GM23248 (cell line): Measurements from ENCODE around the gene C19orf67. TPM values are rescaled to one million over a fixed set of nuclear protein-coding genes. Genes with fewer than 3 reads are reported as not detected.

Experiments used
- DNase-seq: peaks from one replicate; pipeline ENCODE4 v3.0.0-alpha.2; 2015
- H2AFZ ChIP-seq: fragments of 200-600 bp; sonication (generic); 2 replicates; pipeline ENCODE4 v1.6.1; 2016; ENCODE audit warnings: antibody characterized with exemption
- H3F3A ChIP-seq: fragments of 200-600 bp; sonication (generic); 2 replicates; pipeline ENCODE4 v1.6.1; 2016; ENCODE audit warnings: mild to moderate bottlenecking, antibody characterized with exemption, mixed run types; ENCODE audit not compliant: insufficient read depth
- H3K27ac ChIP-seq: fragments of 200-600 bp; sonication (generic); 2 replicates; pipeline ENCODE4 v1.5.1; 2016; ENCODE audit warnings: mild to moderate bottlenecking
- H3K27me3 ChIP-seq: fragments of 200-600 bp; sonication (generic); replicated peaks from 2 replicates; pipeline ENCODE4 v1.6.1; 2016; ENCODE audit warnings: mild to moderate bottlenecking; ENCODE audit not compliant: insufficient read depth
- H3K36me3 ChIP-seq: fragments of 200-600 bp; sonication (generic); 2 replicates; pipeline ENCODE4 v1.6.1; 2016; ENCODE audit warnings: low read depth, mild to moderate bottlenecking
- H3K4me1 ChIP-seq: fragments of 200-600 bp; sonication (generic); 2 replicates; pipeline ENCODE4 v1.6.1; 2016; ENCODE audit warnings: mild to moderate bottlenecking; ENCODE audit not compliant: insufficient read depth
- H3K4me2 ChIP-seq: fragments of 200-600 bp; sonication (generic); one replicate; pipeline ENCODE4 v1.6.1; 2016; ENCODE audit warnings: mild to moderate bottlenecking; ENCODE audit not compliant: unreplicated experiment
- H3K4me3 ChIP-seq: fragments of 200-600 bp; sonication (generic); 2 replicates; pipeline ENCODE4 v1.5.1; 2016; ENCODE audit warnings: mild to moderate bottlenecking
- H3K79me2 ChIP-seq: fragments of 200-600 bp; sonication (generic); 2 replicates; pipeline ENCODE4 v1.6.1; 2016; ENCODE audit warnings: mild to moderate bottlenecking; ENCODE audit not compliant: insufficient read depth
- H3K9ac ChIP-seq: fragments of 200-600 bp; sonication (generic); 2 replicates; pipeline ENCODE4 v1.6.1; 2016; ENCODE audit warnings: mild to moderate bottlenecking
- H3K9me2 ChIP-seq: fragments of 200-600 bp; sonication (generic); 2 replicates; pipeline ENCODE4 v1.6.1; 2016; ENCODE audit warnings: mixed run types, mild to moderate bottlenecking, moderate library complexity; ENCODE audit not compliant: insufficient read depth
- H3K9me3 ChIP-seq: fragments of 200-600 bp; sonication (generic); one replicate; pipeline ENCODE4 v1.6.1; 2017; ENCODE audit warnings: low read depth
- H4K20me1 ChIP-seq: fragments of 200-600 bp; sonication (generic); 2 replicates; pipeline ENCODE4 v1.6.0; 2016; ENCODE audit not compliant: insufficient read depth
- EZH2 ChIP-seq: fragments of 200-600 bp; sonication (generic); IDR thresholded peaks from 2 replicates; pipeline ENCODE4 v1.6.1; 2018; ENCODE audit warnings: antibody characterized with exemption, mild to moderate bottlenecking; ENCODE audit not compliant: insufficient read depth, poor library complexity, severe bottlenecking
- EZH2phosphoT487 ChIP-seq: fragments of 200-600 bp; sonication (generic); IDR thresholded peaks from 2 replicates; pipeline ENCODE4 v1.6.1; 2018; ENCODE audit warnings: antibody characterized with exemption, moderate library complexity, mild to moderate bottlenecking, low read depth; ENCODE audit not compliant: insufficient read depth
- WGBS, 2 experiments: methylation state at CpG; one replicate each; pipeline ENCODE4 v1.1.6; 2015 to 2017; ENCODE audit warnings: low lambda C conversion rate in 2 of 2, low coverage in 1 of 2; ENCODE audit errors: missing lambda C conversion rate in 2 of 2; 5-methylcytosine and 5-hydroxymethylcytosine counted together
- in situ Hi-C: fragments of 300-500 bp; cut with MboI; formaldehyde crosslinking; loops from 2 replicates; pipeline ENCODE4 v1.15.0; 2020
- polyA plus RNA-seq: library from polyadenylated mRNA; unstranded; fragments of >200 nt; fragmentation: Nextera tagmentation; extraction: Ambion mirVana; gene quantifications from 2 replicates; pipeline ENCODE4 v1.2.1, GENCODE V29; 2016
- total RNA-seq: library from RNA; depleted of rRNA; stranded (reverse); fragments of >200 nt; shearing (Covaris generic); gene quantifications from 2 replicates; pipeline ENCODE4 v1.2.3, GENCODE V29; 2014

C19orf67 gene
- total and polyA plus RNA-seq, 2 experiments from 2014 or later: not detected

- Histone ChIP-seq H3K79me2 (no peaks in the 10 kb centered on the region), H3K4me3 (no peak within 1 kb of the TSS), H3K36me3 (no peaks in the 10 kb centered on the region), H3K27me3 (peaks cover 12% of the 10 kb centered on the region; the same call in 1 of the 2 replicates), H2AFZ (0 out of 2 replicates have a peak within 1 kb of the TSS, but pooled peaks have one; percentile 62), H3K9me2 (no peaks in the 10 kb centered on the region), H3K27ac (no peak within 1 kb of the TSS), H3K4me2 (no peak within 1 kb of the TSS), H4K20me1 (no peaks in the 10 kb centered on the region), H3K9ac (no peak within 1 kb of the TSS), H3K4me1 (no peaks in the 10 kb centered on the region), H3K9me3 (no peaks in the 10 kb centered on the region), H3F3A (no peaks in the 10 kb centered on the region)
- WGBS, 2 experiments: 69% methylated on average over 15 to 19 of the region's 19 CpGs
- TF ChIP-seq EZH2 (no peak), EZH2phosphoT487 (no peak)
- in situ Hi-C loops: no loop called here
- DNase-seq: no peak
These were observed 23.6 kb downstream of the C19orf67 start, which contains the start of gene PALM3 for GRCh38 chr19:14061751-14062557. Gene PALM3, minus strand, starts transcription at chr19:14062076. Its CDS starts 96 bp downstream, at chr19:14061980.

- Histone ChIP-seq H3K9me2 (no peaks in the 10 kb centered on the region), H3K4me1 (no peaks in the 10 kb centered on the region), H3K9me3 (no peaks in the 10 kb centered on the region), H3K27ac (no peak overlapping the region), H3K4me2 (no peak overlapping the region), H3F3A (no peaks in the 10 kb centered on the region), H3K27me3 (peaks cover 12% of the 10 kb centered on the region; the same call in 1 of the 2 replicates), H3K4me3 (no peak overlapping the region), H4K20me1 (no peaks in the 10 kb centered on the region), H2AFZ (0 out of 2 replicates have a peak overlapping the region, but pooled peaks have one; percentile 62), H3K79me2 (no peaks in the 10 kb centered on the region), H3K9ac (no peak overlapping the region), H3K36me3 (no peaks in the 10 kb centered on the region)
- peak; percentile 46 for DNase-seq
- 44 to 52% methylated on average over 9 of the region's 9 CpGs for WGBS, 2 experiments
- TF ChIP-seq EZH2 (no peak), EZH2phosphoT487 (no peak)
- in situ Hi-C loops: no loop called here
These were observed 24.4 kb downstream of the C19orf67 start for GRCh38 chr19:14061081-14061749.

DNA sequence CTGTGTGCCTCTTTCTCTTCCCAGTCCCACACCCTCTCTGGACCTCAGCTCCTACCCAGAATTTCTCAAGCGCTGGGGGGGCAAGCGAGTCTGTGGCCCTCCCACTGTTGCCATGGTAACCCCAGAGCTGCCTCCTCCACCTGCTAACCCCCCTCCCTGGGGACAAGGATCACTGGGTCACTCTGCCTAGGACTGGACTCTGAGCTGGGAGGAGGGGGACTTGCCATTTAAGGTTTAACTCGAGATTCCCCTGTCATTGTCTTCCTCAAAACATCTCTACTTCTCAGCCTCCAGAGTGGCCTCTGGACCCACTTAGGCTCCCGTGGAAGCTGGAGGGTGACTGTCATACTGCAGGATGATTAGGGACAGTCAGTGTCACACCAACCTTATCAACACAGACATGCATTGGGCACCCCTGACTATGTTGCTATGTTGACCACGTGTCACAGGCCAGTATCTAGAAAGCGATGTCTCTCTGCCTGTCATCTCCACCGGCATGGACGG is 25.9 kb downstream of the C19orf67 start:
- in situ Hi-C loops: no loop called here
- Histone ChIP-seq H3K4me3 (no peak overlapping the region), H3K27me3 (peaks cover 12% of the 10 kb centered on the region; the same call in 1 of the 2 replicates), H3K36me3 (no peaks in the 10 kb centered on the region), H3K79me2 (no peaks in the 10 kb centered on the region), H3K27ac (no peak overlapping the region), H3K9ac (no peak overlapping the region), H3K9me3 (no peaks in the 10 kb centered on the region), H4K20me1 (no peaks in the 10 kb centered on the region), H3K4me2 (no peak overlapping the region), H2AFZ (no peak overlapping the region), H3K4me1 (no peaks in the 10 kb centered on the region), H3K9me2 (no peaks in the 10 kb centered on the region), H3F3A (no peaks in the 10 kb centered on the region)
- TF ChIP-seq EZH2: no peak
- TF ChIP-seq EZH2phosphoT487: no peak
- 49 to 52% methylated on average over 8 of the region's 8 CpGs for WGBS, 2 experiments
- DNase-seq: no peak

DNA sequence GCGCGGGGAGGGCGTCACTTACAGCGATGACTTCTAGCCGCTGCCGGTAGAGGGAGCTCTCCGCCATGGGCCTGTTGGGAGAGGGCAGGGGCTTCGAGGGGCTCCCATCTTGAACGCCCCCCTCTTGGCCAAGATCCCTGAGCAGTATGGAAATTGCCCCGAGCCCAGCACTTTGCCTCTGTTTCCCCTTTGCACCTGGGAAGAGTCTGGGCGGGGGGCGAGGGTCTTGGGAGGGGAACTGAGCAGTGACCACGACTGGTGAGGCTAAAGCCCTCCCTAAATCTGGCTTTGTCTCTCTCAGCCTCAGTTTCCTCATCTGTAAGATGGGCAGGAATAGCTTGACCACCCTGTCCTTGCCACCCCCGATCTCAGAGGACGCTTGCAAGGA is 26.5 kb downstream of the C19orf67 start:
- H3K9ac ChIP-seq: no peak overlapping the region
- no peaks in the 10 kb centered on the region for H3K36me3 ChIP-seq
- no peaks in the 10 kb centered on the region for H3K9me3 ChIP-seq
- H2AFZ ChIP-seq: no peak overlapping the region
- no peaks in the 10 kb centered on the region for H3K79me2 ChIP-seq
- H3F3A ChIP-seq: no peaks in the 10 kb centered on the region
- TF ChIP-seq EZH2phosphoT487: no peak
- TF ChIP-seq EZH2: no peak
- H3K9me2 ChIP-seq: no peaks in the 10 kb centered on the region
- no peak overlapping the region for H3K4me2 ChIP-seq
- H3K4me1 ChIP-seq: no peaks in the 10 kb centered on the region
- H3K4me3 ChIP-seq: no peak overlapping the region
- H3K27ac ChIP-seq: no peak overlapping the region
- H4K20me1 ChIP-seq: no peaks in the 10 kb centered on the region
- 28 to 36% methylated on average over 11 to 13 of the region's 15 CpGs for WGBS, 2 experiments
- in situ Hi-C loops: no loop called here
- DNase-seq: no peak
- H3K27me3 ChIP-seq: peaks cover 12% of the 10 kb centered on the region; the same call in 1 of the 2 replicates
